ENCODE results near the gene RECQL5. TPM values are rescaled to one million over a fixed set of nuclear protein-coding genes. Genes with fewer than 3 reads are reported as not detected.
A peak's percentile ranks its signal among the peaks of the same experiment; 100 is the strongest.

The RECQL5 gene
- total RNA-seq: 39.2 and 44.7 TPM in 2 replicates
- long read RNA-seq, transcript RECQL5-201 (20 exons, 3,704 nt): minor isoform, 6 of 39 reads
- long read RNA-seq, transcript RECQL5-202 (9 exons, 1,749 nt): major isoform, 8 of 39 reads
- long read RNA-seq, partial matches to known transcripts: 11 of 39 reads
- long read RNA-seq, other reads (novel, unspliced or antisense): 12 of 39 reads

GRCh38 chr17:75666959-75667790, at the start of gene RECQL5, which contains the start of gene SAP30BP:
Gene RECQL5 (minus strand): TSS chr17:75667154. CDS start chr17:75666557, 597 bp downstream.
Gene SAP30BP (plus strand): TSS chr17:75667338. CDS start chr17:75667373, 35 bp downstream.
- H3K4me3 Mint-ChIP-seq (ENCODE audit: unreplicated experiment): peak within 1 kb of the TSS; percentile 65
- peaks cover 17% of the 10 kb centered on the region for H3K4me1 Mint-ChIP-seq (ENCODE audit: unreplicated experiment)
- H3K27ac Mint-ChIP-seq (ENCODE audit: unreplicated experiment): peak within 1 kb of the TSS; percentile 64
- peaks cover 24% of the 10 kb centered on the region for H3K36me3 Mint-ChIP-seq (ENCODE audit: unreplicated experiment)
- no peaks in the 10 kb centered on the region for H3K27me3 Mint-ChIP-seq (ENCODE audit: unreplicated experiment)
- no peaks in the 10 kb centered on the region for H3K9me3 Mint-ChIP-seq (ENCODE audit: unreplicated experiment)
- TF ChIP-seq, protein P1, sequence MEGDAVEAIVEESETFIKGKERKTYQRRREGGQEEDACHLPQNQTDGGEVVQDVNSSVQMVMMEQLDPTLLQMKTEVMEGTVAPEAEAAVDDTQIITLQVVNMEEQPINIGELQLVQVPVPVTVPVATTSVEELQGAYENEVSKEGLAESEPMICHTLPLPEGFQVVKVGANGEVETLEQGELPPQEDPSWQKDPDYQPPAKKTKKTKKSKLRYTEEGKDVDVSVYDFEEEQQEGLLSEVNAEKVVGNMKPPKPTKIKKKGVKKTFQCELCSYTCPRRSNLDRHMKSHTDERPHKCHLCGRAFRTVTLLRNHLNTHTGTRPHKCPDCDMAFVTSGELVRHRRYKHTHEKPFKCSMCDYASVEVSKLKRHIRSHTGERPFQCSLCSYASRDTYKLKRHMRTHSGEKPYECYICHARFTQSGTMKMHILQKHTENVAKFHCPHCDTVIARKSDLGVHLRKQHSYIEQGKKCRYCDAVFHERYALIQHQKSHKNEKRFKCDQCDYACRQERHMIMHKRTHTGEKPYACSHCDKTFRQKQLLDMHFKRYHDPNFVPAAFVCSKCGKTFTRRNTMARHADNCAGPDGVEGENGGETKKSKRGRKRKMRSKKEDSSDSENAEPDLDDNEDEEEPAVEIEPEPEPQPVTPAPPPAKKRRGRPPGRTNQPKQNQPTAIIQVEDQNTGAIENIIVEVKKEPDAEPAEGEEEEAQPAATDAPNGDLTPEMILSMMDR (IDR thresholded peaks at IDR 0.05): no peak
- peak; percentile 98 for DNase-seq (ENCODE audit: extremely low spot score, unreplicated experiment)

DNA sequence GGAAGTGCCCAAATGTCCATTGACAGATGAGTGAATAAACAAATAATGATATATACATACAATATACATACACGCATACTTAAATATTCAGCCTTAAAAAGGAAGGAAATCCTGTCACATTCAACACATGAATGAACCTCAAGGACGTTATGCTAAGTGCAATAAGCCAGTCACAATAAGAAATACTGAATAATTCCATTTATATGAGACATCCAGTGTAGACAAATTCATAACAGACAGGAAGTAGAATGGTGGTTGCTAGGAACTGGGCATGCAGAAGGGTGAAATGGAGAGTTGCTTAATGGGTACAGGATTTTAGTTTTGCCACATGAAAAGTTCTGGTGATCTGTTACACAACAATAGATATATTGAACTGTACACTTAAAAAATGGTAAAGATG, 45.5 kb upstream of the RECQL5 start:
- no peaks in the 10 kb centered on the region for H3K9me3 Mint-ChIP-seq (ENCODE audit: unreplicated experiment)
- TF ChIP-seq, protein P1 (IDR thresholded peaks at IDR 0.05): no peak
- H3K27ac Mint-ChIP-seq (ENCODE audit: unreplicated experiment): no peak overlapping the region
- DNase-seq (ENCODE audit: extremely low spot score, unreplicated experiment): no peak
- no peaks in the 10 kb centered on the region for H3K27me3 Mint-ChIP-seq (ENCODE audit: unreplicated experiment)
- H3K36me3 Mint-ChIP-seq (ENCODE audit: unreplicated experiment): peaks cover 10% of the 10 kb centered on the region
- H3K4me1 Mint-ChIP-seq (ENCODE audit: unreplicated experiment): peaks cover 10% of the 10 kb centered on the region
- no peak overlapping the region for H3K4me3 Mint-ChIP-seq (ENCODE audit: unreplicated experiment)

GRCh38 chr17:75707079-75707571, 40.2 kb upstream of the RECQL5 start:
- Mint-ChIP-seq H3K27ac (ENCODE audit: unreplicated experiment) (peak overlapping the region; percentile 90), H3K4me1 (ENCODE audit: unreplicated experiment) (peaks cover 24% of the 10 kb centered on the region), H3K9me3 (ENCODE audit: unreplicated experiment) (no peaks in the 10 kb centered on the region), H3K27me3 (ENCODE audit: unreplicated experiment) (no peaks in the 10 kb centered on the region), H3K4me3 (ENCODE audit: unreplicated experiment) (no peak overlapping the region), H3K36me3 (ENCODE audit: unreplicated experiment) (peaks cover 41% of the 10 kb centered on the region)
- no peak for DNase-seq (ENCODE audit: extremely low spot score, unreplicated experiment)
- TF ChIP-seq, protein P1 (IDR thresholded peaks at IDR 0.05): no peak

GRCh38 chr17:75706042-75706728, 39.2 kb upstream of the RECQL5 start:
- no peak for DNase-seq (ENCODE audit: extremely low spot score, unreplicated experiment)
- Mint-ChIP-seq H3K4me3 (ENCODE audit: unreplicated experiment) (no peak overlapping the region), H3K27ac (ENCODE audit: unreplicated experiment) (peak overlapping the region; percentile 90), H3K27me3 (ENCODE audit: unreplicated experiment) (no peaks in the 10 kb centered on the region), H3K4me1 (ENCODE audit: unreplicated experiment) (peaks cover 30% of the 10 kb centered on the region), H3K36me3 (ENCODE audit: unreplicated experiment) (peaks cover 50% of the 10 kb centered on the region), H3K9me3 (ENCODE audit: unreplicated experiment) (no peaks in the 10 kb centered on the region)
- TF ChIP-seq, protein P1 (IDR thresholded peaks at IDR 0.05): no peak
